Suppressor macrophage treated with lipopolysaccharide for 1 hour (primary cell): ENCODE results near the gene PNPLA2.

Source experiments
- DNase-seq, 3 donors: peaks; one replicate each; pipeline ENCODE4 v3.0.0-alpha.2; 2020 to 2022

Gene PNPLA2

DNA sequence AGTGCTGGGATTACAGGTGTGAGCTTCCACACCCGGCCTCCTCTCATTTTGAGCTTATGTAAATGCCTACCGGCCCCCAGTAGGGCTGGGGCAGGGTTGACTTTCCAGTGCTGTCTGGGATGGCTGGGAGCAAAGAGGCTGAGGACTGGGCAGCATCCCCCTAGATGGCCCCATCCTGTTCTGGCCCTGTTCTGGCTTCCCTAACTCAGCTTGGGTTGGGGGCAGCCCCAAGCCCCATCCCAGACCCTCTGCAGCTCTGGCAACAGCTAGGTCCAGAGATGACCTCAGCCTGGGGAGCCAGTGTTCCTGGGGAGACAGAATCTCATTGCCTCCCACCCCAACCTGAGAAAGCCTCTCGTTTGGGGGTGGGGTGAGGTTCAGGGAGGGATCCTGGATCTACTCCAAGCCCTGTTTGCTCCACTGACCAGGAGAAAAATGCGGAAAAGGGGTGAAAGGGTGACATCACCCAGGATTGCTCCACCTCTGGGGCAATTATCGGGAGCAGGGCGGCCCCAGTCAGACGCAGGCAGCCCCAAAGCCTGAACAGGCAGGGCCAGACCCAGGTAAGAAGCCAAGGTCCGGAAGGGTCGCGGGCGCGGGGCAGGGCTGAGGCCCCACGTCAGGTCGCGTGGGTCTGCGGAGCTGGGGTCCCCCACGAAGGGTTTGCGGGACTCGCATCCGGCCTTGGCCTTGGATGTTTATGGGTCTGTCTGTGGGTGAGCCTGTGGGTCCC is at the start of gene PNPLA2:
TSS of gene PNPLA2 (plus strand) at position 519 of the 733 bp plus-strand sequence. CDS start 805 bp downstream, outside the sequence.
- DNase-seq = peak in 1 of 3 donors; percentile 24

DNA sequence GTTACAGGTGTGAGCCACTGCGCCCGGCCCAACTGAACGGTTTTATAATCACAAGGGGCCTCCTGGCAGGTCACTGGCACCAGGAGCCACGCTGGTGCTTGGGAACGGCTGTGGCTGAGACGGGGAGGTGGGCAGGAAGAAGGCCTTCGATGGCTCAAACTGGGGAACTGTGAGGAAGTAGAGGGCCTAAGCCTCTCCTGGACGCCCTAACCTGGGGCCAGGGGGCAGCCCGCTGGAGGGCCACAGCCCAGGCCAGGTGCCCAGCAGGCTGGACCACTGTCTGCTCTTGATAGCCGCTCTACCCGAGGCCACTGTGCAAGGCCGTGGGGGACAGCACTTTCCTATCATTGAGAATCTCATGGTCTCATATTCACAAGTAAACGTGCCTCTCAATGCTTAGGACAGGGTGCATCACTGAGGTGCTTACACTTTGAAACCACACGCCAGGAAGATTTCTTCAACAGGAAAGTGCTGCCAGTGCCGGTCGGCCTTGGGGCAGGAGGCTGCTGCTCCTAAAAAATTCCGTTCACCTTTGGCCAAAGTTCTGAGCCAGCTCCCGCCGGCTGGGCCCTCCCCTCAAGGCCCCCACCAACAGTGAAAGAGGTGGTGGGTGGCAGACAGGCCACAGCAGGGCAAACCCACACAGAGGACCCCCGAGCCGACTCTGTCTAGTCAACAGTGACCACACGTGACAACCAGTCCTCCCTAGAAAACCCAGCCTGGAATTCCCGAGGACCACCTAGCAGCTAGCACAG is 48.6 kb upstream of the PNPLA2 start:
- no peak for DNase-seq

- DNase-seq = no peak
These were observed 47.8 kb upstream of the PNPLA2 start for GRCh38 chr11:770642-771616.

DNA sequence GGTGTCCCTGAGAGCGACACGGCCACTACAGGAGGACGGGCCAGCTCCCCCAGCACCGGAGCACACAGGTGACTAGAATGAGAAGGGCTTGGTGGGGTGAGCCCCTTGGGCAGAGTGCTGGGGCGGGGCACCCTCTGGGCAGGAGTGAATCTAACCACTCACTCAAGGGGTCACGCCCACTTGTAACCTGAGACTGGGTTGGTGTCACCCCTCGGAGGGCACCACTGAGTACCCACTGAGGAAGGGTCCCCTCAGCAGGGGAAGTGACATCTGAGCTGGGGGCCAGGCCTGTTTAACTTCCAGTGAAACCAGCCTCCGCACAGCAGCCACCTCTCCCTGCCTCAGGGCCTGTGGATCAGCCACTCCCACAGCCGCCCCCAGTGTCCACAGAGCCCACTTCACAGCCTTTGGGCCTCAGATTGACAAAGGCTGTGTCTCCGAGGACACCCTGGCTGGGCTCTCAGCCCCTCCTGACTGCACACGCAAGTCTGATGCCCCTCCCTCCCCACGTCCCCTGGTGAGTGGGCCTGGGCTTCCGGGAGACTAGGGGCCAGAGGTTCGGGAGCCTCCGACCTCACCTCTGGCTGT is 47.0 kb upstream of the PNPLA2 start:
- no peak for DNase-seq

DNA sequence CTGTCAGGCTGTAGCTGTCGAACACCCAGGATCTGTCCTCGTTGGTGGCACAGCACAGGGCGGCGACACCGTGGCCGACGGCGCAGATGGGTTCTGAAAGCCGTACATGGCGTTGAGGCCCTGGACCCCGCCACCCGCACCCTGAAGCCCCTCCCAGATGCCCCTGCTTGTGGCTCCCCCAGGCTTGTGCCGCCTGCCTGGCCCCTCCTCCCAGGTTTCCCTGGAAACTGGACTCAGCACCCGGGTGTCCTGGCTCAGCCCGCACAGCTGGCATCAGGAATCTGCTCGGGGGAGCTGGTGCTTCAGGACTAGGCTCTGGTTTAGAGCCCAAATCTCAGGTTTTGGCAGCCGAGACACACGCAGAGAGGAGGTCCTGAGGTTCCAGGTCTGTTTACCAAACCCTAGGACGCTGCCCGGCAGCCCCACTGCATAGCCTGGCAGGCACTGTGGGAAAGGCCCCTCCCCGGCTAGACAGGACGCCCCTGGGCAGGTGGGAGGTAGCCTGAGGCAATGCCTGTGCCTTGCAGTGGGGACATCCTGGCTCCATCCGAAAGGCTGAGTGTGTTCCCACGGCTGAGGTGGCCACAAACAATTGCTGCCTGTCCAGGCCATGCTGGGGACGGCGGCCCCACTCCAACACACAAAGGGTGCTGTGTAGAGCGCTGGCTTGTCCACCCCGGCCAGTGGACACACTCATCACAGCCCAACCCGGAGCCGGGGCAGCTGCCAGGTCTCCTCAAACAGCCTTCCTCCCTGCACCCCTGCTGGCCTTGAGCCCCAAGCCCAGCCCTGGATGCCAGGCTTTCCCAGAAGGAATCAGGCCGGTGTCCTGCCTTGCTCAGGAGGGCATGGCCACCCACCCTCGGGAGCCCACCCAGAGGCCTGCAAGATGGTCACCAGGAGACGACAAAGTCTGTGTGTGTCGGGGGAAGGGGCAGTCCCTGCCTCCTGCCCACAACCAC is 46.0 kb upstream of the PNPLA2 start:
- DNase-seq = no peak

GRCh38 chr11:773425-773824 is 45.3 kb upstream of the PNPLA2 start:
- DNase-seq = no peak

GRCh38 chr11:773830-774229 is 44.9 kb upstream of the PNPLA2 start:
- DNase-seq = no peak

DNA sequence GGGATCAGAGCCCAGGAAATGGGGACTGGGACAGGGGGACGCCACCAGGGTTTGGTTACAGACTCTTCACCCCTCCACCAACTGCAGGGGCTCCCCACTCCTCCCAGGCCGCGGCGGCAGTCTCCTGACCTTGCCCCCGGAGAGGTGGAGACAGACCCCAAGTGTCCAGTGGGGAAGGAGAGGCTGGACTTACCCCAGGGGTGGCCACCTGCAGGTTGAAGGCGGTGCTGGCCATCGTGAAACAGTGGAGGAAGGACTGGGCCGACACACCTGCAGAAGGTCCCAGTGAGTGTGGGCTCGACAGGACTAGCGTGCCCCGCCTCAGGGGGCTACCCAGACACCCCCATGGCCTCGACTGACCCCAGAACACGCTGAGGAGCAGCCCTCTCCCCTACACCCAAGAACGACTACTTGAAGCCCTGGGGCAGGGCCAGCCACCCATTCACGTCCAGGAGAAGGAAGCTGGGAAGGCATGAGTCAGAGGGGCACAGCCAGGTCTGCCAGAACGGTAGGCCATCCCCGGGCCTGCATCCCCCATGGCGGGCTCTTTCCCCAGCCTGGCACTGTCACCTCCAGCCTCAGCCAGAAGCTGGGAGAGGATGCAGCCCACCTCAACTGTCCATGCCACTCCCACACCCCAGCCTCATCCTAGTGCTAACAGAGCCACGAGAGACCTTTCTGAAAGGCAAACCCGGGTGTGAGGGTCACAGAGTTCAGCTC is 43.7 kb upstream of the PNPLA2 start:
- DNase-seq = no peak

DNA sequence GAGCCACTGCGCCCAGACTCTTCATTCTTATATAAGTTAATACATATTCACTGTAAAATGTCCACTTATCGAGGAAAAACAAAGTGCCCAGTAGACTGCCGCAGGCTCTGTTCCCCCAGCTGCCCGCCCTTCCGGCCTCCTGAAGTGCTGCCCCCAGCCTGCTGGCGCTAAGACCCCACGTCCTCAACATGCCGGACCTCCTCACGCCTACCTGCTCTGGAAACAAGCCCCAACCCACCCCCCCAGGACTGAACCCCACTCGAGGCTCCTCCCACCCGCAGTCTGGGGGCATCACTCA is 42.5 kb upstream of the PNPLA2 start:
- DNase-seq = no peak

- peak; percentile 39 to 62 (median 42) for DNase-seq
These were observed 42.0 kb upstream of the PNPLA2 start for GRCh38 chr11:776561-777287.

DNA sequence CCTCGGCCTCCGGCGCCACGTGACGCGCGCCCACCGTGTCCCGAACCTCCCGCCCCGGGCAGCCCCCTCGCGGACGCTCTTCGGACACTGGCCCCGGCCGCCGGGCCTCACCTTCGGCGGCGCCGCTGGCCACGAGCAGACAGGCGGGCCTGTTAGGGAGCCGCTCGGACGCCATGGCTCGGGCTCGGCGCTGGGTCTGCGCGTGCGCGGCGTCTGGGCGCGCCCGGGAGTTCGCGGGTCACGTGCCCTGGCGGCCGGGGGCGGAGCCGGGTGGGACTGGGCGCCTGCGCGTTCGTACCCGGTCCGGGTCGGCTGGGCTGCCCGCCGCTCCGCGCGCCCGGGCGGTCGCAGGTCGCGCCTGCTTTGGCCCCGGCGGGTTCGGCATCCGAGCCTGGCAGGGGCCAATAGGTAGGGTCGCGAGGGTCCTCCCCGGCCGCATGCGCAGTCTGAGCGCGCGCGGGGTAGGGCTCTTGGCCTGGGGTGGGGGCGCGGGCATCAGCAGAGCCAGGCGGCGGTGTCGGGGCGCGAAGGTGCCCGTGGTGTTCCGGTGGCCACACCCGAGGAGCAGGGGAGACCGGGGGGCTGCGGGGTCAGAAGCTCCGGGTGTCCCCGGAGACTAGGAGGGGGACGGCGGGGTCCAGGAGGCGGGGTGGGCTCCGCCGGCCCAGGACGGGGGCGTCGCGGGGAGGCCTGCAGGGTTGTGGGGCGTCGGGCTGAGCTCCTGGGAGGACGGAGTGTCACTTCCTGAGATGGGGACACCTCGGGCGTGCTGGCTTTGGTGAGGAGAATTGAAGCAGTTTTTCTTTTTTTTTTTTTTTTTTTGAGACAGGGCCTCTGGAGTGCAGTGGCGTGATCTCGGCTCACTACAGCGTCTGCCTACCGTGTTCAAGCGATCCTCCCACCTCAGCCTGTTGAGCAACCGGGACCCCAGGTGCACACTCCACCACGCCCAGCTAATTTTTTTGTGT is 41.1 kb upstream of the PNPLA2 start, which contains the start of gene GATD1:
TSS of gene GATD1 (minus strand) at position 200 of the 968 bp plus-strand sequence. CDS start at position 175, 25 bp downstream.
- DNase-seq = peak; percentile 95 to 98 (median 97)

DNA sequence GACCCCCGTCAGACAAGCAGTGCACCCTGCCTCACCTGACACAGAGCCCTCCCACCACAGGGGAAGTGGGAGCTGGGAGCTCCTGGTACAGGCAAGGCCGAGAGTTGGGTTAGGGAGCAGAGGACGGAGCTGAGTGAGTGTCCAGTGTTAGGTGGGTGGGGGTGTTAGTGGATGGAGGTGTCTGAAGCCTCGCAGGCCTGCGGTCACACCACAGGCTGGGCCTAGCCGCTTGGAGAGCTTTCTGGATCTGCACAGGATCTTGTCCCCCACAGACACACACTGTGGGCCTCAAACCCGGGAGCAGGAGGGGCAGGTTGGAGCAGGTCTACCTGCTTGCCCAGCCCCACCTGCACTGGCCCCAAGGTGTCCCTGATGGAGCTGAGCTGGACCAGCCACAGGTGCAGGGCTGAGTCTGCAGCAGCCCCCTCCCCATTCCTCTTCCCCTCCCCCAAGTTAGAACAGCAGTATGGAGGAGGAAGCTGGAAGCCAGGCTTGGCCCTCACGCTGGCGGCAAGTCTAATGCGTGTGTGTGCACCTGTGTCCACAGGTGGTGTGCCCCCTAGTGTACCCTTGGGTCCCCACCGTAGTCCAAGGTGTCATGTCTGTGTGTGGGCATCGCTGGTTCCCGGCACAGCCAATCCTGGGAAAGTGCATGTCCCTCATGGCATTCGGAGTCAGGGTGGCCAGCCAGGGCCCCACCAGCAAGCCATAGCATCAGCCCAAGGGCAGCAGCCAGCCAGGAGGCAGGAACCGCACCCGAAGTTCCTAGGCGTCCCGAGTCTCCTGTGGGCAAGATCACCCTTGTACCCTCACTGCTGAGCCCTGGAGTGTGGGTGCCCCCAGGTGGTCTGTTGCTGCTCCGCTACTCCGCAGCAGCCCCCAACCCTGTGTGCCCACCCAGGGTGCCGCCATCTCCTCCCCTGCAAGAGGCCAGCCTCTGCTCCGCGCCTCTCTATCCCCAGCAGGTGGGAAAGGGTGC is 39.4 kb upstream of the PNPLA2 start:
- no peak for DNase-seq

DNA sequence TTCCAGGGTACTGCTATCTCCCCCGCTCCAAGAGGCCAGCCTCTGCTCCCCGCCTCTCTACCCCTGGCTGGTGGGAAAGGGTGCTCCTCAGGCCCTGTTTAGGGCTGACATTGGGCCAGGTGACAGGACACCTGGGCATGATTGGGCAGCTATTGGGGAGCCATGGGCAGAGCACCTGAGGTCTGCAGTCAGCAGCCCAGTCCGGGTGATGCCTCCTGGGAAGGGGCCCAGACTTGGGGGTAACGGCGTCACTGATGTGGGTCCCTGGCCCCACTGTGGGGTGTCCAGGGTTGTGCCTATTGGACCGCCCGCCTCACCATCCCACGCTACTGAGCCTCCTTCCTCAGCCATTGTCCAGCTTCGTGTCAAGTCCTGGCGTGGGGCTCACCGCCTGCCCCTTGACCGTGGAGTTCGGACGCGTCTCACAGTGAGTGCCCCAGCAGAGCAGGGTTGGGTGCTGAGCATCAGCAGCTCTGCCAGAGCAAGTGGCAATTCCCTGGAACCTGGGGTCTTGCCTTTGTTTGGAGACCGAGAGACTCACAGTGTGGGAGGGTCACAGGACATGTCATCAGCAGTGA is 38.7 kb upstream of the PNPLA2 start:
- no peak for DNase-seq

GRCh38 chr11:782264-783174 is 36.2 kb upstream of the PNPLA2 start:
- no peak for DNase-seq

- peak in 1 of 3 donors; percentile 79 for DNase-seq
These were observed 35.1 kb upstream of the PNPLA2 start for GRCh38 chr11:783581-784015.
